Measurements from ENCODE around the gene MORN4. TPM values are rescaled to one million over a fixed set of nuclear protein-coding genes. Genes with fewer than 3 reads are reported as not detected.
A peak's percentile ranks its signal among the peaks of the same experiment; 100 is the strongest.

MORN4 gene
- total RNA-seq, 3 donors from 2014 or later (not counting 1 experiment from before 2014, with no cell fraction given) = 0.14 to 2.0 (median 1.6) TPM

GRCh38 chr10:97585439-97585811 lies 47.9 kb downstream of the MORN4 start:
- no peak for DNase-seq
- Mint-ChIP-seq H3K4me3 (no peak overlapping the region), H3K36me3 (no peaks in the 10 kb centered on the region), H3K27me3 (ENCODE audit: low read depth in 2 of 2) (peaks cover 0 to 4% of the 10 kb centered on the region in 2 donors), H3K9me3 (no peaks in the 10 kb centered on the region), H3K27ac (no peak overlapping the region), H3K4me1 (peaks cover 10 to 17% of the 10 kb centered on the region in 2 donors)
- H3K27me3 ChIP-seq (ENCODE audit: control insufficient read depth, insufficient read depth, low read length) = no peaks in the 10 kb centered on the region
- WGBS (ENCODE audit: insufficient coverage) = 94% methylated on average over 5 of the region's 5 CpGs
- H3K9me3 ChIP-seq (ENCODE audit: control insufficient read depth, insufficient read depth, low read length) = no peaks in the 10 kb centered on the region
- H3K4me1 ChIP-seq (ENCODE audit: control insufficient read depth, insufficient read depth, low read length) = peaks cover 10% of the 10 kb centered on the region
- H3K4me3 ChIP-seq (ENCODE audit: low read length) = no peak overlapping the region
- no peak overlapping the region for H3K27ac ChIP-seq (ENCODE audit: low read length)
- intact Hi-C loops (cut with micrococcal nuclease) = no loop called here
- TF ChIP-seq, protein P1, sequence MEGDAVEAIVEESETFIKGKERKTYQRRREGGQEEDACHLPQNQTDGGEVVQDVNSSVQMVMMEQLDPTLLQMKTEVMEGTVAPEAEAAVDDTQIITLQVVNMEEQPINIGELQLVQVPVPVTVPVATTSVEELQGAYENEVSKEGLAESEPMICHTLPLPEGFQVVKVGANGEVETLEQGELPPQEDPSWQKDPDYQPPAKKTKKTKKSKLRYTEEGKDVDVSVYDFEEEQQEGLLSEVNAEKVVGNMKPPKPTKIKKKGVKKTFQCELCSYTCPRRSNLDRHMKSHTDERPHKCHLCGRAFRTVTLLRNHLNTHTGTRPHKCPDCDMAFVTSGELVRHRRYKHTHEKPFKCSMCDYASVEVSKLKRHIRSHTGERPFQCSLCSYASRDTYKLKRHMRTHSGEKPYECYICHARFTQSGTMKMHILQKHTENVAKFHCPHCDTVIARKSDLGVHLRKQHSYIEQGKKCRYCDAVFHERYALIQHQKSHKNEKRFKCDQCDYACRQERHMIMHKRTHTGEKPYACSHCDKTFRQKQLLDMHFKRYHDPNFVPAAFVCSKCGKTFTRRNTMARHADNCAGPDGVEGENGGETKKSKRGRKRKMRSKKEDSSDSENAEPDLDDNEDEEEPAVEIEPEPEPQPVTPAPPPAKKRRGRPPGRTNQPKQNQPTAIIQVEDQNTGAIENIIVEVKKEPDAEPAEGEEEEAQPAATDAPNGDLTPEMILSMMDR (IDR thresholded peaks at IDR 0.05) = no peak
- no peak for ATAC-seq
- H3K36me3 ChIP-seq (ENCODE audit: control insufficient read depth, insufficient read depth, low read length) = no peaks in the 10 kb centered on the region

- Histone ChIP-seq H3K4me1 (ENCODE audit: control insufficient read depth, insufficient read depth, low read length) (peaks cover 5% of the 10 kb centered on the region), H3K27me3 (ENCODE audit: control insufficient read depth, insufficient read depth, low read length) (no peaks in the 10 kb centered on the region), H3K4me3 (ENCODE audit: low read length) (no peak overlapping the region), H3K27ac (ENCODE audit: low read length) (no peak overlapping the region), H3K9me3 (ENCODE audit: control insufficient read depth, insufficient read depth, low read length) (no peaks in the 10 kb centered on the region), H3K36me3 (ENCODE audit: control insufficient read depth, insufficient read depth, low read length) (no peaks in the 10 kb centered on the region)
- peaks cover 0 to 6% of the 10 kb centered on the region in 2 donors for H3K27me3 Mint-ChIP-seq (ENCODE audit: low read depth in 2 of 2)
- 87% methylated on average over 4 of the region's 5 CpGs for WGBS (ENCODE audit: insufficient coverage)
- ATAC-seq = no peak
- no peaks in the 10 kb centered on the region for H3K36me3 Mint-ChIP-seq
- intact Hi-C loops (cut with micrococcal nuclease) = no loop called here
- TF ChIP-seq, protein P1 (IDR thresholded peaks at IDR 0.05) = no peak
- H3K4me3 Mint-ChIP-seq = no peak overlapping the region
- peak overlapping the region in 1 of 2 donors; percentile 27 for H3K27ac Mint-ChIP-seq
- H3K4me1 Mint-ChIP-seq = peaks cover 5 to 12% of the 10 kb centered on the region in 2 donors
- no peaks in the 10 kb centered on the region for H3K9me3 Mint-ChIP-seq
- DNase-seq = no peak
These were observed 48.4 kb downstream of the MORN4 start for GRCh38 chr10:97584798-97585438.

DNA sequence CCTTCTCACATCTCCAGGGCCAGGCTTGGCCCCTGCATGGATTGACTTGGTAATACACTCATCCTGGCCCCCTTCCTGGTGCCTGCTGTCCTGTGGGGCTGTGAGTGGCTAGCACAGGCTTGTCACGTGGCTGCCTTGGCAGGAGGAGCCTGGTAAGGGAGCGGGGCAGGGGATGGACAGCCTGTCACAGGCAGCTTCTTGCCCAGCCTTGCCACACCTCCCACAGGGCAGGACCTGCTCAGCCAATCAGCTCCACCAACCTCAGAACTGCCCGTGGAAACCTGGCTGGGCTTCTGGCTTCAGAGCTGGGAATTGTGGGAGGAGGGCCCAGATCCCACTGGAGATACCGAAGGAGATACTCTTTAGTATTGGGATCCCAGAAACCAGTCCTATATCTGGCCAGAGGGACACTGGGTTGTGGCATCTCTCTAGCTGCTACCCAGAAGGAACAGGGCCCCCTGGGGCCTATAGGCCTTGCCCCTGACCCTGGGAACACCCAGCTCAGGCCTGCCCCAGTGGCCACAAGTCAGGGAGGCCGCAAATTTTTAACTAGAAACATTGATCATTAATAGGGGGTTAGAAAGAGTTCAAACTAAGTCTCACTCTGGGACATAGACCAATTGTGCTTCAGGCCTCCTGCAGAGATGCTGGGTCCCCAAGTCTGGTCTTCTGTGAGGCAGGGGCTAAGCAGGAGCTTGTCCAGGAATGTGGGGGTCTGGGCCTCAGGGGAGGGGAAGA lies 49.1 kb downstream of the MORN4 start, which contains the start of gene HOGA1:
Gene HOGA1, plus strand, starts transcription at position 330 of the 738 bp plus-strand sequence. Its CDS starts 315 bp downstream, at position 645.
- H3K4me3 Mint-ChIP-seq = no peak within 1 kb of the TSS
- 71% methylated on average over 5 of the region's 5 CpGs for WGBS (ENCODE audit: insufficient coverage)
- ATAC-seq = no peak
- H3K27me3 ChIP-seq (ENCODE audit: control insufficient read depth, insufficient read depth, low read length) = no peaks in the 10 kb centered on the region
- no peaks in the 10 kb centered on the region for H3K9me3 ChIP-seq (ENCODE audit: control insufficient read depth, insufficient read depth, low read length)
- H3K4me1 Mint-ChIP-seq = peaks cover 0 to 7% of the 10 kb centered on the region in 2 donors
- DNase-seq = no peak
- intact Hi-C loops (cut with micrococcal nuclease) = no loop called here
- peaks cover 0 to 8% of the 10 kb centered on the region in 2 donors for H3K27me3 Mint-ChIP-seq (ENCODE audit: low read depth in 2 of 2)
- H3K4me1 ChIP-seq (ENCODE audit: control insufficient read depth, insufficient read depth, low read length) = no peaks in the 10 kb centered on the region
- H3K4me3 ChIP-seq (ENCODE audit: low read length) = no peak within 1 kb of the TSS
- no peaks in the 10 kb centered on the region for H3K36me3 ChIP-seq (ENCODE audit: control insufficient read depth, insufficient read depth, low read length)
- TF ChIP-seq, protein P1 (IDR thresholded peaks at IDR 0.05) = no peak
- no peaks in the 10 kb centered on the region for H3K36me3 Mint-ChIP-seq
- no peak within 1 kb of the TSS for H3K27ac ChIP-seq (ENCODE audit: low read length)
- no peaks in the 10 kb centered on the region for H3K9me3 Mint-ChIP-seq
- peak within 1 kb of the TSS in 1 of 2 donors; percentile 27 for H3K27ac Mint-ChIP-seq
